ENCODE data around the gene FGF14. TPM values are rescaled to one million over a fixed set of nuclear protein-coding genes. Genes with fewer than 3 reads are reported as not detected.

The FGF14 gene
- total RNA-seq, 4 donors from 2014 or later: 0.08 to 1.4 (median 0.22) TPM

GRCh38 chr13:101875717-101876393, 526.0 kb downstream of the FGF14 start:
- no peaks in the 10 kb centered on the region for H3K9me3 ChIP-seq
- no peaks in the 10 kb centered on the region for H3K4me1 ChIP-seq
- 79% methylated on average over 7 of the region's 7 CpGs for whole genome bisulfite sequencing
- no peaks in the 10 kb centered on the region for H3K27me3 ChIP-seq
- no peak overlapping the region for H3K4me3 ChIP-seq
- no peaks in the 10 kb centered on the region for H3K36me3 ChIP-seq
- H3K27ac ChIP-seq: no peak overlapping the region
- TF ChIP-seq CTCF (IDR thresholded peaks at IDR 0.05) (no peak), POLR2AphosphoS5 (IDR thresholded peaks at IDR 0.05) (no peak), EP300 (IDR thresholded peaks at IDR 0.05) (no peak), POLR2A (IDR thresholded peaks at IDR 0.05) (no peak)
- no peak for DNase-seq (ENCODE audit: low spot score in 2 of 2)

- Histone ChIP-seq H3K27me3 (no peaks in the 10 kb centered on the region), H3K27ac (no peak overlapping the region), H3K9me3 (no peaks in the 10 kb centered on the region), H3K4me1 (no peaks in the 10 kb centered on the region), H3K4me3 (no peak overlapping the region), H3K36me3 (no peaks in the 10 kb centered on the region)
- no peak for TF ChIP-seq POLR2AphosphoS5 (IDR thresholded peaks at IDR 0.05)
- no peak for TF ChIP-seq CTCF (IDR thresholded peaks at IDR 0.05)
- no peak for TF ChIP-seq EP300 (IDR thresholded peaks at IDR 0.05)
- no peak for TF ChIP-seq POLR2A (IDR thresholded peaks at IDR 0.05)
- WGBS: 84% methylated on average over 3 of the region's 3 CpGs
- no peak for DNase-seq (ENCODE audit: low spot score in 2 of 2)
These were observed 526.8 kb downstream of the FGF14 start for GRCh38 chr13:101875091-101875490.

- Histone ChIP-seq H3K9me3 (no peaks in the 10 kb centered on the region), H3K4me3 (no peak overlapping the region), H3K36me3 (no peaks in the 10 kb centered on the region), H3K4me1 (no peaks in the 10 kb centered on the region), H3K27me3 (no peaks in the 10 kb centered on the region), H3K27ac (no peak overlapping the region)
- DNase-seq (ENCODE audit: low spot score in 2 of 2): no peak
- TF ChIP-seq EP300 (IDR thresholded peaks at IDR 0.05): no peak
- TF ChIP-seq POLR2A (IDR thresholded peaks at IDR 0.05): no peak
- no peak for TF ChIP-seq CTCF (IDR thresholded peaks at IDR 0.05)
- TF ChIP-seq POLR2AphosphoS5 (IDR thresholded peaks at IDR 0.05): no peak
These were observed 532.3 kb downstream of the FGF14 start for GRCh38 chr13:101869553-101869952.

GRCh38 chr13:101868585-101869469, 533.0 kb downstream of the FGF14 start:
- no peak overlapping the region for H3K27ac ChIP-seq
- no peak for TF ChIP-seq POLR2A (IDR thresholded peaks at IDR 0.05)
- TF ChIP-seq CTCF (IDR thresholded peaks at IDR 0.05): no peak
- no peak for TF ChIP-seq EP300 (IDR thresholded peaks at IDR 0.05)
- no peak for TF ChIP-seq POLR2AphosphoS5 (IDR thresholded peaks at IDR 0.05)
- H3K4me3 ChIP-seq: no peak overlapping the region
- 78% methylated on average over 12 of the region's 12 CpGs for WGBS
- H3K27me3 ChIP-seq: no peaks in the 10 kb centered on the region
- H3K4me1 ChIP-seq: no peaks in the 10 kb centered on the region
- no peaks in the 10 kb centered on the region for H3K9me3 ChIP-seq
- no peak for DNase-seq (ENCODE audit: low spot score in 2 of 2)
- H3K36me3 ChIP-seq: no peaks in the 10 kb centered on the region

GRCh38 chr13:101866889-101867581, 534.8 kb downstream of the FGF14 start:
- Histone ChIP-seq H3K4me1 (no peaks in the 10 kb centered on the region), H3K36me3 (no peaks in the 10 kb centered on the region), H3K27me3 (no peaks in the 10 kb centered on the region), H3K4me3 (no peak overlapping the region), H3K27ac (no peak overlapping the region), H3K9me3 (no peaks in the 10 kb centered on the region)
- no peak for DNase-seq (ENCODE audit: low spot score in 2 of 2)
- WGBS: 84% methylated on average over 4 of the region's 4 CpGs
- no peak for TF ChIP-seq EP300 (IDR thresholded peaks at IDR 0.05)
- no peak for TF ChIP-seq POLR2AphosphoS5 (IDR thresholded peaks at IDR 0.05)
- TF ChIP-seq POLR2A (IDR thresholded peaks at IDR 0.05): no peak
- TF ChIP-seq CTCF (IDR thresholded peaks at IDR 0.05): no peak
